Measurements from ENCODE around the gene FOXP1.

DNA sequence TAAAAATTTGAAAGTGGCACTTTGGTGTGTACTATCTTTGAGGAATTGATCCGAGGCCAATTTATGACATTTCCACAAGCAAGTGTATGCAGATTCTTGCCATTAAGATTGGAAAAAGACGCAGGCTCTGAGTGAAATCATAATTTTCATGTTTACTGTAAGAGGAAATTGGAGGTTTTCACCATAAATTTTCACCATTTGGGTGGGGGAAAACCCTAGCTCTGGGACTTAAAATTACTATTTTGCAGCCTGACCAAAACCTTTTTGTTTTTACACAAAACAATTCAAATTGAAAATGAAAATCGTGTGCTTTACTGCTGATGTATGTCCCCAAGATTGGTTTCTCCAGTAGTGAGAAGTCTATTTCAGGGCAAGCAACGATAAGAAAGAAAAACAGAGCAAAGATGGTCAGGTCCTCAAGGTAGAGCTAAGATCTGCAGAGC, 282.6 kb downstream of the FOXP1 start:
- no peak for TF ChIP-seq EZH2 (IDR thresholded peaks at IDR 0.05; ENCODE audit: borderline replicate concordance, low read length)
- TF ChIP-seq, protein P1, sequence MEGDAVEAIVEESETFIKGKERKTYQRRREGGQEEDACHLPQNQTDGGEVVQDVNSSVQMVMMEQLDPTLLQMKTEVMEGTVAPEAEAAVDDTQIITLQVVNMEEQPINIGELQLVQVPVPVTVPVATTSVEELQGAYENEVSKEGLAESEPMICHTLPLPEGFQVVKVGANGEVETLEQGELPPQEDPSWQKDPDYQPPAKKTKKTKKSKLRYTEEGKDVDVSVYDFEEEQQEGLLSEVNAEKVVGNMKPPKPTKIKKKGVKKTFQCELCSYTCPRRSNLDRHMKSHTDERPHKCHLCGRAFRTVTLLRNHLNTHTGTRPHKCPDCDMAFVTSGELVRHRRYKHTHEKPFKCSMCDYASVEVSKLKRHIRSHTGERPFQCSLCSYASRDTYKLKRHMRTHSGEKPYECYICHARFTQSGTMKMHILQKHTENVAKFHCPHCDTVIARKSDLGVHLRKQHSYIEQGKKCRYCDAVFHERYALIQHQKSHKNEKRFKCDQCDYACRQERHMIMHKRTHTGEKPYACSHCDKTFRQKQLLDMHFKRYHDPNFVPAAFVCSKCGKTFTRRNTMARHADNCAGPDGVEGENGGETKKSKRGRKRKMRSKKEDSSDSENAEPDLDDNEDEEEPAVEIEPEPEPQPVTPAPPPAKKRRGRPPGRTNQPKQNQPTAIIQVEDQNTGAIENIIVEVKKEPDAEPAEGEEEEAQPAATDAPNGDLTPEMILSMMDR (IDR thresholded peaks at IDR 0.05; ENCODE audit: low read length): no peak
